IMR-90 (cell line): ENCODE results near the gene ZMAT5. TPM values are rescaled to one million over a fixed set of nuclear protein-coding genes. Genes with fewer than 3 reads are reported as not detected.

ENCODE experiments used
- ATAC-seq: fragments of 200-7000 bp; cut with Tn5 transposase; 2 replicates; pipeline ENCODE4 v1.9.1; 2020; ENCODE audit warnings: low read depth, mild to moderate bottlenecking, moderate library complexity
- BruUV-seq: library from RNA; stranded (reverse); fragments of 400-500 nt; replicated peaks from 2 replicates; lab custom pipeline; 2021; lab: Mats Ljungman, UMichigan
- CTCF ChIA-PET: fragments of 300-600 bp; formaldehyde crosslinking; extraction: SDS; loops from one replicate; lab custom pipeline; 2021; ENCODE audit warnings: antibody characterized with exemption; lab: Yijun Ruan, JAX
- POLR2A ChIA-PET: fragments of 300-600 bp; sonication (Branson Sonifier 250); formaldehyde crosslinking; loops from one replicate; lab custom pipeline; 2022; ENCODE audit warnings: antibody characterized with exemption; ENCODE audit not compliant: unreplicated experiment; lab: Charles Lee
- DNase-seq: peaks from one replicate; pipeline ENCODE4 v3.0.0; 2013
- H2AFZ ChIP-seq: replicated peaks from 2 replicates; pipeline ENCODE3; 2013; ENCODE audit warnings: low read length, mild to moderate bottlenecking; ENCODE audit not compliant: poor library complexity
- H2AK5ac ChIP-seq: 2 replicates; pipeline ENCODE4 v1.6.1; 2013; ENCODE audit warnings: low read depth, low read length, inconsistent platforms
- H2AK9ac ChIP-seq: replicated peaks from 2 replicates; pipeline ENCODE3; 2013; ENCODE audit warnings: mild to moderate bottlenecking, low read depth, low read length, moderate library complexity; ENCODE audit not compliant: poor library complexity
- H2BK120ac ChIP-seq: 2 replicates; pipeline ENCODE4 v1.6.1; 2013; ENCODE audit warnings: low read depth, low read length, inconsistent platforms
- H2BK15ac ChIP-seq: 3 replicates; pipeline ENCODE4 v1.6.1; 2013; ENCODE audit warnings: low read depth, low read length, inconsistent platforms
- H2BK20ac ChIP-seq: 2 replicates; pipeline ENCODE4 v1.6.1; 2013; ENCODE audit warnings: low read depth, mild to moderate bottlenecking, inconsistent platforms, low read length, moderate library complexity
- H2BK5ac ChIP-seq: 2 replicates; pipeline ENCODE4 v1.6.1; 2013; ENCODE audit warnings: mild to moderate bottlenecking, low read depth, low read length, inconsistent platforms; ENCODE audit not compliant: poor library complexity, severe bottlenecking
- H3K14ac ChIP-seq: replicated peaks from 2 replicates; pipeline ENCODE4 v1.6.1; 2013; ENCODE audit warnings: low read depth, low read length, inconsistent platforms
- H3K18ac ChIP-seq: 2 replicates; pipeline ENCODE4 v1.6.1; 2013; ENCODE audit warnings: low read depth, low read length, control low read depth
- H3K23ac ChIP-seq: 2 replicates; pipeline ENCODE4 v1.6.1; 2013; ENCODE audit warnings: low read depth, low read length, inconsistent platforms
- H3K27ac ChIP-seq: 2 replicates; pipeline ENCODE4 v1.5.1; 2013; ENCODE audit warnings: mild to moderate bottlenecking, control low read depth, low read length; ENCODE audit not compliant: insufficient read depth
- H3K27me3 ChIP-seq: 2 replicates; pipeline ENCODE4 v1.6.1; 2013; ENCODE audit warnings: low read length; ENCODE audit not compliant: control insufficient read depth, insufficient read depth
- H3K36me3 ChIP-seq: 2 replicates; pipeline ENCODE4 v1.6.1; 2013; ENCODE audit warnings: low read length, mixed read lengths; ENCODE audit not compliant: control insufficient read depth, insufficient read depth
- H3K4ac ChIP-seq: 2 replicates; pipeline ENCODE4 v1.6.1; 2013; ENCODE audit warnings: low read depth, low read length, inconsistent platforms
- H3K4me1 ChIP-seq: 2 replicates; pipeline ENCODE4 v1.6.1; 2013; ENCODE audit warnings: low read length, mixed read lengths; ENCODE audit not compliant: control insufficient read depth, insufficient read depth
- H3K4me2 ChIP-seq: 2 replicates; pipeline ENCODE4 v1.6.1; 2013; ENCODE audit warnings: low read depth, mild to moderate bottlenecking, control low read depth, low read length, moderate library complexity
- H3K4me3 ChIP-seq: 2 replicates; pipeline ENCODE4 v1.5.1; 2013; ENCODE audit warnings: low read depth, mild to moderate bottlenecking, control low read depth, low read length, moderate library complexity; ENCODE audit not compliant: insufficient read depth
- H3K56ac ChIP-seq: 2 replicates; pipeline ENCODE4 v1.6.1; 2013; ENCODE audit warnings: low read length, inconsistent platforms; ENCODE audit not compliant: insufficient read depth; ENCODE audit errors: extremely low read depth
- H3K79me1 ChIP-seq, 2 experiments: 2 replicates each; pipeline ENCODE4 v1.6.1; 2013; ENCODE audit warnings: low read length in 2 of 2, inconsistent platforms in 1 of 2, low read depth in 1 of 2
- H3K9ac ChIP-seq: 2 replicates; pipeline ENCODE4 v1.6.1; 2013; ENCODE audit warnings: low read depth, low read length, control low read depth
- H3K9me1 ChIP-seq: 2 replicates; pipeline ENCODE4 v1.6.1; 2013; ENCODE audit warnings: low read length, inconsistent platforms; ENCODE audit not compliant: insufficient read depth
- H3K9me3 ChIP-seq: 2 replicates; pipeline ENCODE4 v1.6.1; 2013; ENCODE audit warnings: low read length; ENCODE audit not compliant: control insufficient read depth, insufficient read depth
- H4K20me1 ChIP-seq: 2 replicates; pipeline ENCODE4 v1.6.1; 2013; ENCODE audit warnings: low read length, inconsistent platforms; ENCODE audit not compliant: insufficient read depth
- H4K5ac ChIP-seq: 2 replicates; pipeline ENCODE4 v1.6.1; 2013; ENCODE audit warnings: mild to moderate bottlenecking, low read depth, low read length, control low read depth
- H4K8ac ChIP-seq, 2 experiments: 2 replicates each; pipeline ENCODE4 v1.6.1; 2013; ENCODE audit warnings: low read depth in 2 of 2, low read length in 2 of 2, control low read depth in 1 of 2, inconsistent platforms in 1 of 2
- H4K91ac ChIP-seq: 2 replicates; pipeline ENCODE4 v1.6.1; 2013; ENCODE audit warnings: low read depth, low read length, inconsistent platforms; ENCODE audit not compliant: insufficient read depth
- BHLHE40 ChIP-seq: fragments of 150-350 bp; IDR thresholded peaks from 2 replicates; pipeline ENCODE4 v1.6.1; 2016; ENCODE audit warnings: mild to moderate bottlenecking, low read depth, low read length
- CEBPB ChIP-seq: IDR thresholded peaks from 2 replicates; pipeline ENCODE4 v1.6.1; 2012; ENCODE audit warnings: low read depth, low read length, improper control_type of control experiment
- CHD1 ChIP-seq: IDR thresholded peaks from 2 replicates; pipeline ENCODE4 v1.6.1; 2012; ENCODE audit warnings: low read depth, low read length, improper control_type of control experiment
- ELK1 ChIP-seq: fragments of 150-350 bp; IDR thresholded peaks from 2 replicates; pipeline ENCODE4 v1.6.1; 2016; ENCODE audit warnings: low read depth, mild to moderate bottlenecking, low read length, moderate library complexity, borderline replicate concordance
- FOS ChIP-seq: fragments of 150-350 bp; IDR thresholded peaks from 2 replicates; pipeline ENCODE4 v1.6.1; 2016; ENCODE audit warnings: low read depth, low read length
- MAFK ChIP-seq: IDR thresholded peaks from 2 replicates; pipeline ENCODE4 v1.6.1; 2012; ENCODE audit warnings: low read depth, low read length, improper control_type of control experiment
- MAZ ChIP-seq: IDR thresholded peaks from 2 replicates; pipeline ENCODE4 v1.6.1; 2012; ENCODE audit warnings: low read depth, mild to moderate bottlenecking, low read length, improper control_type of control experiment, moderate library complexity, borderline replicate concordance
- MXI1 ChIP-seq: IDR thresholded peaks from 2 replicates; pipeline ENCODE4 v1.6.1; 2012; ENCODE audit warnings: low read depth, mild to moderate bottlenecking, low read length, moderate library complexity, borderline replicate concordance
- NFE2L2 ChIP-seq: fragments of 150-350 bp; IDR thresholded peaks from 2 replicates; pipeline ENCODE4 v1.6.1; 2016; ENCODE audit warnings: low read depth, mild to moderate bottlenecking, low read length
- RAD21 ChIP-seq: IDR thresholded peaks from 2 replicates; pipeline ENCODE4 v1.6.1; 2012; ENCODE audit warnings: low read length, improper control_type of control experiment
- RCOR1 ChIP-seq: IDR thresholded peaks from 2 replicates; pipeline ENCODE4 v1.6.1; 2012; ENCODE audit warnings: mild to moderate bottlenecking, low read length, improper control_type of control experiment; ENCODE audit not compliant: insufficient replicate concordance
- RFX5 ChIP-seq: IDR thresholded peaks from 2 replicates; pipeline ENCODE4 v1.8.0; 2012; ENCODE audit warnings: low read depth, mild to moderate bottlenecking, low read length, moderate library complexity
- SMC3 ChIP-seq: fragments of 150-350 bp; IDR thresholded peaks from 2 replicates; pipeline ENCODE4 v1.6.1; 2016; ENCODE audit warnings: low read depth, mild to moderate bottlenecking, antibody characterized with exemption, low read length, moderate library complexity
- USF2 ChIP-seq: fragments of 150-350 bp; IDR thresholded peaks from 2 replicates; pipeline ENCODE4 v1.6.1; 2017; ENCODE audit warnings: mild to moderate bottlenecking, antibody characterized with exemption, low read length, low read depth
- WGBS, 2 experiments: methylation state at CpG; one replicate each; pipeline versions ENCODE4 v1.1.5 to v1.1.7; 2013; ENCODE audit warnings: missing lambda C conversion rate in 2 of 2; ENCODE audit not compliant: insufficient read length in 1 of 2; ENCODE audit errors: extremely low coverage in 2 of 2; 5-methylcytosine and 5-hydroxymethylcytosine counted together
- dilution Hi-C: fragments of 300-500 bp; cut with HindIII; formaldehyde crosslinking; loops from one replicate; pipeline ENCODE4 v1.14.3; 2018; ENCODE audit warnings: low sequenced_read_pairs; ENCODE audit not compliant: unreplicated experiment
- in situ Hi-C: fragments of 300-500 bp; cut with MboI; formaldehyde crosslinking; loops from 3 replicates; pipeline ENCODE4 v1.14.3; 2019; ENCODE audit warnings: low sequenced_read_pairs, inconsistent platforms, mixed read lengths
- intact Hi-C: fragments of 100-400 bp; cut with micrococcal nuclease; formaldehyde crosslinking; loops from 2 replicates; pipeline ENCODE4 v1.10.0; 2022
- polyA plus RNA-seq, 3 experiments: library from polyadenylated mRNA; depleted of rRNA; stranded (reverse); fragments of >200 nt; gene quantifications; 2 replicates each; pipeline ENCODE4 v1.2.3, GENCODE V29; 2012; ENCODE audit warnings: low replicate concordance in 1 of 3
- total RNA-seq: library from RNA; depleted of rRNA; stranded (reverse); fragments of >200 nt; gene quantifications from 2 replicates; pipeline ENCODE4 v1.2.3, GENCODE V29; 2012

Gene ZMAT5
- total and polyA plus RNA-seq, 2 of the 4 experiments (the other 2 are of a cell fraction), result 21.7 to 31.8 TPM

GRCh38 chr22:29692327-29692640, 74.5 kb downstream of the ZMAT5 start:
- DNase-seq (no peak), ATAC-seq (no peak)
- H3K18ac ChIP-seq, result no peak overlapping the region
- no peak overlapping the region for H3K56ac ChIP-seq
- H3K14ac ChIP-seq, result no peak overlapping the region
- POLR2A ChIA-PET, result no interaction called here
- peaks cover 4 to 18% of the 10 kb centered on the region in 2 experiments; a peak in 3 of 4 replicates for H3K79me1 ChIP-seq
- dilution Hi-C loops (loop anchor here (25.0 kb wide), 1 partner anchor 345 kb away; no protein-coding TSS in a partner anchor), in situ Hi-C loops (no loop called here), intact Hi-C loops (no loop called here)
- no peak overlapping the region for H2AK5ac ChIP-seq
- H2BK15ac ChIP-seq, result no peak overlapping the region
- H3K27ac ChIP-seq, result no peak overlapping the region
- 8% methylated on average over 2 of the region's 4 CpGs; no CpG with 5 or more reads in 1 of the 2 experiments for WGBS, 2 experiments
- CTCF ChIA-PET, result no interaction called here
- no peak overlapping the region for H4K91ac ChIP-seq
- no peak overlapping the region for H2BK120ac ChIP-seq
- H3K4me2 ChIP-seq, result no peak overlapping the region
- no peaks in the 10 kb centered on the region for H3K9me3 ChIP-seq
- H4K5ac ChIP-seq, result no peak overlapping the region
- no peak overlapping the region for H2AFZ ChIP-seq
- H4K20me1 ChIP-seq, result peaks cover 9% of the 10 kb centered on the region
- H3K9ac ChIP-seq, result no peak overlapping the region
- no peak overlapping the region for H3K23ac ChIP-seq
- H4K8ac ChIP-seq, result no peak overlapping the region
- H2BK20ac ChIP-seq, result no peak overlapping the region
- H3K9me1 ChIP-seq, result no peaks in the 10 kb centered on the region
- peaks cover 45% of the 10 kb centered on the region for H3K36me3 ChIP-seq
- no peak overlapping the region for H2BK5ac ChIP-seq
- no peak overlapping the region for H2AK9ac ChIP-seq
- H3K4me1 ChIP-seq, result 0 out of 2 replicates have a peak, but pooled peaks cover 2% of the 10 kb centered on the region
- no peaks in the 10 kb centered on the region for H3K27me3 ChIP-seq
- TF ChIP-seq CEBPB (no peak), MAFK (no peak), RAD21 (no peak), BHLHE40 (no peak), MAZ (no peak), NFE2L2 (no peak), USF2 (no peak), RCOR1 (no peak), CHD1 (no peak), FOS (no peak), MXI1 (no peak), RFX5 (no peak), ELK1 (no peak), SMC3 (no peak)
- H3K4me3 ChIP-seq, result no peak overlapping the region
- BruUV-seq, result no TSS peak
- no peak overlapping the region for H3K4ac ChIP-seq
